Hepatocyte (in vitro differentiated cells): ENCODE measurements around the gene UBAP1.
"Not testable (repeated sequence)": the region's sequence is repeated elsewhere in the genome, so short reads cannot be mapped to it uniquely, and the experiment has no call there.

Experiments used
- CTCF ChIP-seq: fragments of 200-600 bp; sonication (generic); IDR thresholded peaks from 2 replicates; pipeline ENCODE4 v1.5.1; 2016; ENCODE audit warnings: antibody characterized with exemption, mild to moderate bottlenecking; ENCODE audit not compliant: poor library complexity
- EZH2 ChIP-seq: fragments of 200-600 bp; sonication (generic); IDR thresholded peaks from 2 replicates; pipeline ENCODE4 v1.6.1; 2016; ENCODE audit warnings: antibody characterized with exemption, mild to moderate bottlenecking, borderline replicate concordance
- EZH2phosphoT487 ChIP-seq: fragments of 200-600 bp; sonication (generic); IDR thresholded peaks from one replicate; pipeline ENCODE4 v1.6.1; 2018; ENCODE audit warnings: antibody characterized with exemption, mild to moderate bottlenecking, low read depth, moderate library complexity; ENCODE audit not compliant: unreplicated experiment, severe bottlenecking

- TF ChIP-seq CTCF, EZH2, EZH2phosphoT487: not testable (repeated sequence)
Measured at GRCh38 chr9:34226144-34226760, 47.4 kb downstream of the UBAP1 start.
